GM19099 (cell line): ENCODE results near the gene DSC1.

Experiments
- POLR2A ChIP-seq: IDR thresholded peaks from 3 replicates; pipeline ENCODE4 v1.6.1; 2011; ENCODE audit warnings: low read depth; ENCODE audit not compliant: insufficient read length; ENCODE audit errors: extremely low read depth

Gene DSC1

DNA sequence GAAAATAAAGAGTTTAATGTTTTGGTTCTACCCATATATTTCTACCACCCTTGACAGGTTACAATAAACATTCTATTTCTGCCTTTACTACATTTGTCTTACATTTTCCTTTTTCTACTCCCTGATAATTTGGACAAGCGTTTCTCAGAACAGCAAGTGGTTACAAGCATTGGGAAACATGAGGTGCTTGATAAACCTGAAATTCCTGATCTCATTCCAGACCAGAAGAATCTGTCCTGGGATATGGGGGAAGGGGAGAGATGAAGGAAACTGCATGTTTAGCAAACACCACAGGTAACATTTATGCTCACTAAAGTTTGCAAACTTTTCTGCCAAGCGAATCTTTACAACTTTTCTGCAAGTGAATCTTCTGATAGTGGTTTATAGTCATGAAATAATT, 28.3 kb upstream of the DSC1 start:
- TF ChIP-seq POLR2A, result no peak

DNA sequence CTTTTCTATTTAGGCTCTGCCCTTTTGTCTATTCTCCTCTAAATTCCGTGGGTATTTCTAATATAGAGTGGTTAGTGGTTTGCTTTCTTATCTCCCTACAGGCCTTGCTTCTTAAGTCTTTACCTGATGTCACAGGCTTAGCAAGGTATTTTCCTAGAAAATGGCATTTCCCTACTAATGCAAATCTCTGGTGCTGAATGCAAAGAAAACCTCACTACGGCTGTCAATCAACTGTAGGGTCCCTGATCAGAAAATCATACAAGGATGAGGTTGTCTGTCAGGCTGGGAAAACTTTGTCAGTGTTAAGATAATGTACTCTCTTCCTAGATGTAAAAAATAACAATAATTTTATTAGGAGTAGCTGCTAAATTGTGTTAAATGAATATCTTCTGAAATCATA, 27.1 kb upstream of the DSC1 start:
- TF ChIP-seq POLR2A, result no peak

DNA sequence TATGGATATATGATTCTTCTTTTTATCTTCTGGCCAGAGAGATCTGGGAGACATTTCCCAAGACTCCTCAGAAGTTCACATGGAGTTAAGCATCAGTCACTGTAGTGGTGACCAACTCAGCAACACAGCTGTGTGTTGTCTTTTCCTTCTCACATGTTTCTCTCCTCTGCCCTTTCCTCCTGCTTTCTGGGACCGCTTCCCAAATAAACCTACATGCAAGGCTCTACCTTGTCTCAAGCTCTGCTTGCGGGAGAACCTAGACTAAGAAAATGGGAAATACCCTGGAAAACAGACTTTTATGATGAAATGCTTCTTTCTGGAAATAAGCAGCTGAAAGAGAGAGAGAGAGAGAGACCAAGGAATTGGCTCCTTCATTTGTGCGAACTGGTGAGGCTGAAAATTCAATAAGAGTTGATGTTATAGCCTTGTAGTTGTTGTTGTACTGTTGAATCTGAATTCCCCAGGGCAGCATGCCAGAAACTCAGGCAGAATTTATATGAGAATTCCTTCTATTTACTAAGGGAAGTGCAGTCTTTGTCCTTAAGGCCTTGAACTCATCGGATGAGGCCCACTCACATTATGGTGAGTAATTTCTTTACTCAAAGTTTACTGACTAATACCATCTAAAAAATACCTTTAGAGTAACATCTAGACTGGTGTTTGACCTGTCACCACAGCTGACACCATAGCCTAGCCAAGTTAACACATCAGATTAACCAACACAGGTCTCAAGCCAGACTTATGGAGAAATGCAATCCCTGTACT, 22.7 kb upstream of the DSC1 start:
- TF ChIP-seq POLR2A, result no peak

DNA sequence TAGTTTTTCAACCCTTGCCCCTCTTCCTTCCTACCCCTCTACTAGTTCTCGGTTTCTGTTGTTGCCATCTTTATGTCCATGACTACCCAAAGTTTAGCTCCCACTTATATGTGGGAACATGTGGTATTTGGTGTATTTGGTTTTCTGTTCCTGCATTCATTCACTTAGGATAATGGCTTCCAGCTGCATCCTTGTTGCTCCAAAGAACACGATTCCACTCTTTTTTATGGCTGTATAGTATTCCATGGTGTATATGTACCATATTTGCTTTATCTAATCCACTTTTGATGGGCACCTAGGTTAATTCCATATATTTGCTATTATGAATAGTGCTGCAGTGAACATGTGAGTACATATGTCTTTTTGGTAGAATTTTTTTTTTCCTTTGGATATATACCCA, 20.6 kb upstream of the DSC1 start:
- no peak for TF ChIP-seq POLR2A

DNA sequence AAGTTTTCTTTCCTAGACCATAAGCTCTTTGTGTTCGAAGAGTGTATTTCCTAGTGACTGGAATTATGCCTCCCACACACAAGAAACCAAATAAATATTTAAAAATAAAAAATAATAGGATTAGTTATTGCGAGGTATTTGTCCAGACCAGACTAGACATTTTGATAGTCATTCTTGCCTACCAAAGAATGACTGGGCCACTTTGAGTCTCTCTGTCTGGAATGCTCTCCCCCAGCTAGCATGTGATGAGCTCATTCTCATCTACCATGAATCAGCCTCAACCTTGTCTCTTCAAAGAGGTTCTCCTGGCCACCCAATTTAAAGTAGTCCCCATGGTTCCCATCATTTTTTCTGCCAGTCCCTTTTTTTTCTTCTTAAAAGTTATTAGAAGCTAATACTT, 13.9 kb upstream of the DSC1 start:
- no peak for TF ChIP-seq POLR2A

DNA sequence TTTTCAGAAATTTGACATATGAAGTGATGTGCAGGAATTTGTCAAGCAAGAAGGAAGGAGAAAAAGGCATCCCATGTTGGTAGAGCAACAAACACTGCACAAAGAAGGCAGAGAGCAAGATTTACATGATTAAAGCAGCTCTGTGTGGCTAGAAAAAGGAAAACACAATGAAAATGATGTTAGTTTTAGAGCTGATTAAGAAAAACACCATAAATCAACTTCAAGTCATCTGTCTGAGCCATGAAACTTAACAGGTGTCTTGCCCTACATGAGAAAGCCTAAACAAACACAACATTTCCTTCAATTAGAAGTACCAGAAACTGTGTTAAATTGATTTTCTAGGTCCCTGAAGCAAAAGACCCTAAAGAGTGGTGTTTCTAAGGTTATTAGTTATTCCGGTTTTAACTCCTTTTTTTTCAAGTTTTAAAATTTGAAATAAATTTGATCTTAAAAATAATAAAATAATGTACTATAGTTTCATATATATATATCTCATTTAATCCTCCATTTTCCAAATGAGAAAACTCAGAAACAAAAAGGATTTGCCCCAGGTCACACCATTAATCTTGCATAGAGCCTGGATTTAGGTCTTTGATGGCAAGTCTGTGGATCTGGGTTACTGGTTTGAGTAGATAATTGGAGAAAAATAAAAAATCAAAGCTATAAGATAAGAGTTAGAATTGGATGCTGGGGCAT, 8.6 kb upstream of the DSC1 start:
- TF ChIP-seq POLR2A, result no peak

DNA sequence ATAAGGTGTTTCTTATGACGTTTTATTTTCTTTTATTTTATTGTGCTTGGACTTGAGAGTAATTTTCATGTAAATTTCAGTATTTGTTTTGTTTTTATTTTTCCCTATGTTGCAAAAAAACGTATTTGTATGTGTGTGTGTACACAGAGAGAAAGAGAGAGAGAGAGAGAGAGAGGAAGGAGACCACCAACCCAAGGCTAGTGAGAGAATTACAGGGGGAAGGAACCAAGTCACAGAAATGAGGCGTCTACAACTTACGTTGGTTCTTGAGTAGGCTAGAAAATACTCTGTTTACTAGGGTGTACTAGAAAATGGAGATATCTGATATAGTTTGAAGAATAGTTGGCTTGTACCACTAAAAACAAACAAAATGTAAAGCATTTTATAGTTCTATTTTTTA, 7.7 kb upstream of the DSC1 start:
- TF ChIP-seq POLR2A, result no peak

DNA sequence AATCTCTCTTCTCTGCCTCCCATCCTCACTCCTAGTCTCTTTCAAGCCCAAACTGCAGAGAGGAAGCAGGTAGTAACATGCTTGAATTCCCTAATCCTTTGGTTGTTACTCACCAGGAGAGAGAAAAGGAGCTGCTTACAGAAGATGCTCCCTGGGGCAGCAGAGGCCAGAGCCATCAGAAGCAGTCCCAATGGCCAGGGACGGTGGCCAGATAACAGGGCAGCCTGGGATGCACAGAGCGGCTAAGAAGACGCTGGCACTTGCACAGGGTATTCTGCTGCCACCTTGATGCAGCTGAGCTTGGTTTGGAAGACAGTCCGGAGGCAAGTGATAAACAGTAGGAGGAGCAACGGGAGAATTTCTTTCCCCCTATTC, 250 bp downstream of the DSC1 start:
- no peak for TF ChIP-seq POLR2A

DNA sequence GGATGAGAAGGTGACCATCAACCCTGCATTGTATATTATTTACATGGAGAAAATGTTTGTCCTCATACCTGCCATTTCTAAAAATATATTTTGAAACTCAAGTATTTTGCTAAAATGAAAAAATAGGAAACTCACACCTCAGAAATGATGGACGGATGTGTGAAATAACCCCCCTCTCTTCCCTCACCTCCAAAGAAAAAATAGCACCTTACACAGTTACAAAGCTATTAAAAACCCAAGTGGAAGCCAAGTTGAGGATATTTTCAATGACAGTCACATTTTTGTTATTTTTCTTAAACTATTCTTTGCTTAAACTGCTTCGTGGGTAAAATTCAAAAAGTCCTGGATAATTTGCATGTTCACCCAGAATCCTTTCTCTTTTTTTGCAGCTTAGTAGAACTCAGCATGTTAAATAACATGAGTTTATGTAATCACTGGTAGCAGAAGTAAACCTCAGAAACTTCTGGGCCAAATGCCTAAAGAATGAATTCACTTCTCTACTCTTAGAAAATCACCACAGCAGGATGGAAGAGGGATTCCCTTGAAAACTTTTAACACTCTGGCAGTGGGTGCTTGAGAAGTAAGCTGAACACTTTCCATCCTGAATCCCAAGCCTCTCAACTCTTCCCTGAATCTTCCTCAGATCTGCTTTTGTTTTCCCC, 768 bp downstream of the DSC1 start:
- TF ChIP-seq POLR2A, result no peak

DNA sequence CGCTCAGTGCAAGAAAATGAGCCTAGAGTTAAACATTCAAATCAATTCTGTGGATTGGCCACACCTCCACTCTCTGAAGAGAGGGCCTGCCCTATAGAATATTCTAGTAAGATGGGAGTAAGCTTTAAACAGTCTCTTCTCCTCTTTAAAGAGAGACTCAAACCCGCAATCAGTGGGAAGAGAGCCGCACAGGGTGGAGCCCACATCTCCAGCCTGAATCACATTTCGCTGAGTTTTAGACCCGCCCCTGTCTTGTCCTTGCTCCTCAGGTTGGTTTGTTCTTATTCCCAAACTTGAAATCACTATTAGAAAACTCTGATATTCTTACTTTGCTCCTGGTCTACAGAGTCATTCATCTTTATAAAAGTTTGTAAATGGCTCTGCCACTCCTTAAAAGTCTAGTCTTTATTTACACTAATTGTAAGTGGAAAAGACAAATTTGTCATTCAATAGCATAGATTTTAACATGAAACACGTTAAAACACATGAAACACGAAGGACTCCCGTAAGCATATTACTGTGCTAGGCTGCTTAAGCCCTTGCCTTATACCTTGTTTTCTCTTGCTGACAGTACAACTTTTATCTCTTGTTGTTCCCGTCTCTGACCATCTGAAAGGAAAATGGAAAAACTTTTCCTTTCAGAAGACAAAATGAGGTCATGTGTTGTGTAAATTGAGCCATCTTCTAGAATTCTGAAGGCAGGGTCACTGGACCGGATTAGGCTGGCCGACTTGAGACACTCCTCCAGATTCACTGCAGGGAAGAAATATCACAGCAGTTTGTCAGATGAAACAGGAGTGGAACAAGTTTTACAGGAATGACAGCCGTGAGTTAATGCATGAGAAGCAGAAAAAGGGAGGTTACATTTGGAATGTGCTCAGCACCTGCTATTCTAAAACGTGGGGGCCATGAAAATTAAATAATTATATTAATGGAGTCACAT, 5.6 kb downstream of the DSC1 start:
- no peak for TF ChIP-seq POLR2A

DNA sequence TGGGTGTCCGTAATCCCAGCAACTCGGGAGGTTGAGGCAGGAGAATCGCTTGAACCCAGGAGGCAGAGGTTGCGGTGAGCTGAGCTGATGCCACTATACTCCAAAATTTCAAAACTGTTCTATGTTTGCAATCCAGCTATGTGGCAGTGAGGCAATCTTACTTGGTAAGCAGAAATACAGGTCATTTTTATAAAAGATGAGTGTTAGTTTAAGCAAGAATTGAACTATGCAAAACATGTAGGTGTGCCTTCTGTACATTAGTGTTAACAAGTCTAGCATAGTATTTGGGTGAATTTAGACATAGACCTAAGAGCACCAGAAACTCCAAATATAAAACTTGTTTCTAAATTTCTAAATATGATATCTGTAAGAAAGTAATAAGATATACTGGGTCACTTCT, 7.2 kb downstream of the DSC1 start:
- TF ChIP-seq POLR2A, result no peak

DNA sequence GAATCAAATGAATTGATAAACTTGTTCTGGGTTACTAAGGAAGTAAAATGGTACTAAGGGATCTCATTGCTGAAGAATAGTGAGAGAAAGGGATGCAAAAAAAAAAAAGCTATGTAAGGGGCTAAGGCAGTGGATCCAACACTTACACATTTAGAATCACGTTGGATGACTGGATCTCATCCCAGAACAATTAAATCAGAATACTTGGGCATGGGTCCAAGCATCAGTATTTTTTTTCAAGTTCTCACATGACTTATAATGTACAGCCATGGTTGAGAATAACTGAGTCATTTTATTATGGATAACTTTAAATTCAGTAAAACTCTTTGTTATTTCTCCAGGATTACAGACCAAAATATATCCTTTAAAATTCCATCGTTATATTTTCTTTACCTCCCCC, 8.5 kb downstream of the DSC1 start:
- TF ChIP-seq POLR2A, result no peak

DNA sequence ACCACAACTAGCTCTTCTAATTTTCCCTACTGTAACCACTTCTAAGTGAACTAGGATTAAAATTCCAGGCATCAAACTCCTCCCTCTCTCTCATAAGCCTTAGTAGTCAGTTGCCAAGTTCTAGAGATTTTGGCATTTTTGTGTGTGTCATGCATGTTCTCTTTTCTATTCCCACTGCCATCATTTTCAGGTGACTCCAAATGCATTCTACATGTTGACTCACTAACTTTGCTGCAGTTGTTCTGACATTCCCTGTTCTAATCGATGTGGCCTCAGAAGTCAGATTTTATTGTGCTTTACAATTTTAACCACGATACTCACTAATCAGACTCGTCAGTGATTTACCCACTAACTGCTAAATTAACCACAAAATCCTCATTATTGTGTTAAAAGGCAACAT, 13.3 kb downstream of the DSC1 start:
- TF ChIP-seq POLR2A, result no peak

DNA sequence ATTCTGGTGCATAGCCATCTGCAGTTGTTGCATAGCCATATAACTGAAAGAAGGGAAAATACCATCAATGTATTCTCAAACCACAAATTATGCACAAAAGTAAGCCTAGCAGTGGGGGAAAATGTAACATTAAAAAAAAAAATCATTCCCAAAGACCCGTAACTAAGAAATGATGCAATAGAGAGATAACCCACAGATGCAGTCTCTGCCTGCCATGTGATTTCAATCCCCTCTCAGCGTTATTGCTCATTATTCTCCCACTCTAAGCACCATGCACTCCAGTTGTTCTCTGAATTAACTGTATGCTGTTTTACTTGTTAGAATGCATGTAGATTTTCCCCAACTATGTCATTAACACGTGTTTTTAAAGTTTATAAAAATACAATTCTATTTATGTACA, 14.1 kb downstream of the DSC1 start:
- TF ChIP-seq POLR2A, result no peak

DNA sequence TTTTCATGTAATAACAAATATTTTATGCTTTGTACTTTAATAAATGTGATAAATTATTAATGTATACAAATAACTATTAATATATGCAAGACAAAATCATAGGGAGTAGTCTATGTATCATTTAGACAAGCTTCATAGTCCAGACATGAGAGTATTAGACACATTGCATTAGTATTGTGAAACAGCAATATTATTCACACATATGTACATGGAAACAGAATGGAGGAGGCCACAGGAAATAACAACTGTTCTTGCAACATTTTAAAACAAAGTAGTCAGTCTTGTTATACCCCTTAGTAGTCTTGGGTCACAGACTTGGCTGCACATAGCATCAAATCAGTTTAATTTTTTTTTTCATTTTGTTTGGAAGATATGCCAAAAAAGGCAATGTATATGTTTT, 15.8 kb downstream of the DSC1 start:
- TF ChIP-seq POLR2A, result no peak
